22Rv1 (cell line): ENCODE results near the gene EIF4G3.

Experiments used
- CTCF ChIP-seq: fragments of 450-650 bp; IDR thresholded peaks from 2 replicates; pipeline ENCODE4 v1.5.1; 2017; ENCODE audit warnings: mild to moderate bottlenecking
- ZFX ChIP-seq: fragments of 450-650 bp; IDR thresholded peaks from 2 replicates; pipeline ENCODE4 v1.6.1; 2017; ENCODE audit warnings: antibody characterized with exemption, borderline replicate concordance

GRCh38 chr1:20974951-20975350 lies 201.7 kb downstream of the EIF4G3 start:
- TF ChIP-seq CTCF (no peak), ZFX (no peak)
